CD4-positive, alpha-beta T cell (primary cell): ENCODE data around the gene LRSAM1. TPM values are rescaled to one million over a fixed set of nuclear protein-coding genes. Genes with fewer than 3 reads are reported as not detected.

Experiments used
- ATAC-seq: fragments of 200-7000 bp; cut with Tn5 transposase; one replicate; pipeline ENCODE4 v1.10.0; 2022; ENCODE audit warnings: mild to moderate bottlenecking; ENCODE audit not compliant: poor library complexity
- CTCF ChIA-PET: fragments of 350-600 bp; sonication (Branson Sonifier 250); formaldehyde crosslinking; loops from one replicate; lab custom pipeline; 2021; ENCODE audit warnings: antibody characterized with exemption, inconsistent platforms; lab: Charles Lee
- POLR2A ChIA-PET: fragments of 350-600 bp; sonication (Branson Sonifier 250); formaldehyde crosslinking; loops from one replicate; lab custom pipeline; 2021; ENCODE audit warnings: antibody characterized with exemption, inconsistent platforms; lab: Charles Lee
- DNase-seq, 14 experiments: peaks; one replicate each; pipeline ENCODE4 v3.0.0-alpha.2; 2013 to 2020; ENCODE audit warnings: mixed read lengths in 2 of 14
- H3K27ac ChIP-seq, 2 donors: one replicate each; pipeline versions ENCODE4 v1.5.1 to v1.7.0; 2013; ENCODE audit warnings: low read length in 2 of 2, low read depth in 1 of 2, mild to moderate bottlenecking in 1 of 2
- H3K27me3 ChIP-seq, 2 experiments: 1 replicate in 1 of 2; 2 replicates in 1 of 2; pipeline versions ENCODE4 v1.6.1 to v1.7.0; 2013; ENCODE audit warnings: low read length in 2 of 2, control low read depth in 1 of 2, mild to moderate bottlenecking in 1 of 2, moderate library complexity in 1 of 2; ENCODE audit not compliant: insufficient read depth in 2 of 2, control insufficient read depth in 1 of 2
- H3K36me3 ChIP-seq: one replicate; pipeline ENCODE4 v1.6.1; 2013; ENCODE audit warnings: low read length, control low read depth; ENCODE audit not compliant: insufficient read depth
- H3K4me1 ChIP-seq: one replicate; pipeline ENCODE4 v1.6.1; 2013; ENCODE audit warnings: low read length, control low read depth; ENCODE audit not compliant: insufficient read depth
- H3K4me3 ChIP-seq: one replicate; pipeline ENCODE4 v1.5.1; 2013; ENCODE audit warnings: mild to moderate bottlenecking, low read length, moderate library complexity
- H3K9me3 ChIP-seq, 2 experiments: 1 replicate in 1 of 2; 2 replicates in 1 of 2; pipeline versions ENCODE4 v1.6.1 to v1.7.0; 2013; ENCODE audit warnings: low read length in 2 of 2, mild to moderate bottlenecking in 2 of 2, control low read depth in 1 of 2, moderate library complexity in 1 of 2; ENCODE audit not compliant: control insufficient read depth in 1 of 2, insufficient read depth in 1 of 2
- H3K27ac Mint-ChIP-seq: one replicate; pipeline ENCODE4 v1.8.0; 2020; ENCODE audit warnings: mixed read lengths
- H3K27me3 Mint-ChIP-seq: one replicate; pipeline ENCODE4 v1.8.0; 2021; ENCODE audit warnings: mixed read lengths
- H3K36me3 Mint-ChIP-seq: one replicate; pipeline ENCODE4 v1.8.0; 2021; ENCODE audit warnings: low read depth, mixed read lengths
- H3K4me1 Mint-ChIP-seq: one replicate; pipeline ENCODE4 v1.8.0; 2021; ENCODE audit warnings: low read depth, mixed read lengths
- H3K4me3 Mint-ChIP-seq: one replicate; pipeline ENCODE4 v1.8.0; 2020; ENCODE audit warnings: mild to moderate bottlenecking, mixed read lengths
- H3K9me3 Mint-ChIP-seq: one replicate; pipeline ENCODE4 v1.8.0; 2020; ENCODE audit warnings: mixed read lengths
- CTCF ChIP-seq: fragments of 200-600 bp; IDR thresholded peaks from one replicate; pipeline ENCODE4 v1.8.0; 2022; ENCODE audit warnings: antibody characterized with exemption, mild to moderate bottlenecking
- intact Hi-C, 2 experiments: fragments of 100-400 bp; cut with DNase I in 1 of 2; cut with micrococcal nuclease in 1 of 2; formaldehyde crosslinking; loops; one replicate each; pipeline versions ENCODE4 v1.15.1 to v1.9.0; 2023 to 2025; cut with DNase I, micrococcal nuclease
- total RNA-seq, 174 experiments: library from RNA in 2 of 174; stranded (reverse) in 2 of 174; gene quantifications; one replicate each; pipeline ENCODE4 v1.2.3 and lab custom pipeline; 2021 to 2026

LRSAM1 gene
- total RNA-seq, 2 experiments from 2014 or later: 11.4 to 16.0 TPM

- no peaks in the 10 kb centered on the region for H3K27me3 ChIP-seq
- Mint-ChIP-seq H3K27me3 (no peaks in the 10 kb centered on the region), H3K36me3 (peaks cover 40% of the 10 kb centered on the region), H3K9me3 (no peaks in the 10 kb centered on the region), H3K27ac (no peak overlapping the region), H3K4me1 (no peaks in the 10 kb centered on the region), H3K4me3 (no peak overlapping the region)
- H3K4me3 ChIP-seq: no peak overlapping the region
- ChIA-PET POLR2A (no interaction called here), CTCF (no interaction called here)
- no peaks in the 10 kb centered on the region for H3K4me1 ChIP-seq
- DNase-seq: no peak
- H3K36me3 ChIP-seq: peaks cover 20% of the 10 kb centered on the region
- intact Hi-C loops: no loop called here
- no peaks in the 10 kb centered on the region for H3K9me3 ChIP-seq
- no peak for ATAC-seq
- TF ChIP-seq CTCF: no peak
- H3K27ac ChIP-seq: no peak overlapping the region
These were observed 23.3 kb downstream of the LRSAM1 start for GRCh38 chr9:127474592-127474991.

DNA sequence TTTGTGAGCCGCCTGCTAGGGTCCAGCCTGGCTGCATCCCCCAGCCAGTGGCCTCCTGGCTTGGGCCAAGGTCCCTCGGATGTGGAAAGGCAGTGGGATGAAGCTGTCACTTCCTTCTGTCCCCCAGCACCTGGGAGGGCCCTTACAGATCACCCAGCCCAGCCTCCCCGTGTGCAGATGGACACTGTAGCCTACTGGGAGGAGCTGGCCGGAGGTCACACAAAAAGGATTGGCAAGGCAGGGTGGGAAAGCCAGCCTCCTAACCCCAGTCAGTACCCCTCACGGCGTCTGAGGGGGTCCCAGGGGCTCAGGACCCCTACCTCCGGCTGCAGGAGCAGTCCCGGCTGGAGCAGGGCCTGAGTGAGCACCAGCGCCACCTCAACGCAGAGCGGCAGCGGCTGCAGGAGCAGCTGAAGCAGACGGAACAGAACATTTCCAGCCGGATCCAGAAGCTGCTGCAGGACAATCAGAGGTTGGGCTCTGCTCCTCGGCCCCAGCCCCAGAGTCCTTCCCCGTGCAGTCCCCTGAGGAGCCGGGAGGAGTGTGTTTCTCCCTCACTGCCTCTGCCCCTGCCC lies 28.3 kb downstream of the LRSAM1 start:
- no peaks in the 10 kb centered on the region for H3K4me1 Mint-ChIP-seq
- POLR2A ChIA-PET: no interaction called here
- ATAC-seq: no peak
- DNase-seq: no peak
- H3K27ac Mint-ChIP-seq: no peak overlapping the region
- Histone ChIP-seq H3K27me3 (no peaks in the 10 kb centered on the region), H3K36me3 (peaks cover 14% of the 10 kb centered on the region), H3K4me1 (no peaks in the 10 kb centered on the region), H3K27ac (no peak overlapping the region), H3K9me3 (no peaks in the 10 kb centered on the region), H3K4me3 (no peak overlapping the region)
- TF ChIP-seq CTCF: no peak
- no peaks in the 10 kb centered on the region for H3K9me3 Mint-ChIP-seq
- peaks cover 49% of the 10 kb centered on the region for H3K36me3 Mint-ChIP-seq
- intact Hi-C loops: no loop called here
- no peaks in the 10 kb centered on the region for H3K27me3 Mint-ChIP-seq
- no peak overlapping the region for H3K4me3 Mint-ChIP-seq
- CTCF ChIA-PET: no interaction called here

- Mint-ChIP-seq H3K36me3 (peaks cover 56% of the 10 kb centered on the region), H3K4me1 (no peaks in the 10 kb centered on the region), H3K4me3 (no peak overlapping the region), H3K27me3 (no peaks in the 10 kb centered on the region), H3K9me3 (no peaks in the 10 kb centered on the region), H3K27ac (no peak overlapping the region)
- ATAC-seq (no peak), DNase-seq (no peak)
- Histone ChIP-seq H3K36me3 (peaks cover 32% of the 10 kb centered on the region), H3K27me3 (no peaks in the 10 kb centered on the region), H3K4me1 (no peaks in the 10 kb centered on the region), H3K9me3 (no peaks in the 10 kb centered on the region), H3K27ac (no peak overlapping the region), H3K4me3 (no peak overlapping the region)
- no peak for TF ChIP-seq CTCF
- intact Hi-C loops: no loop called here
- CTCF ChIA-PET: no interaction called here
- POLR2A ChIA-PET: no interaction called here
These were observed 31.4 kb downstream of the LRSAM1 start for GRCh38 chr9:127482662-127483061.
